GM18517 (cell line): ENCODE data around the gene CPEB2.
"Not testable (repeated sequence)": the region's sequence is repeated elsewhere in the genome, so short reads cannot be mapped to it uniquely, and the experiment has no call there.

Source experiments
- ATAC-seq: cut with Tn5 transposase; IDR thresholded peaks from one replicate; pipeline ENCODE4 v1.9.1; 2021; ENCODE audit warnings: mild to moderate bottlenecking, moderate library complexity; ENCODE audit not compliant: unreplicated experiment

Gene CPEB2

GRCh38 chr4:15043226-15043625 is 40.9 kb downstream of the CPEB2 start:
- ATAC-seq, result no peak

GRCh38 chr4:15043922-15044321 is 41.6 kb downstream of the CPEB2 start:
- no peak for ATAC-seq

- ATAC-seq, result no peak
These were observed 52.3 kb downstream of the CPEB2 start for GRCh38 chr4:15054541-15054940.

DNA sequence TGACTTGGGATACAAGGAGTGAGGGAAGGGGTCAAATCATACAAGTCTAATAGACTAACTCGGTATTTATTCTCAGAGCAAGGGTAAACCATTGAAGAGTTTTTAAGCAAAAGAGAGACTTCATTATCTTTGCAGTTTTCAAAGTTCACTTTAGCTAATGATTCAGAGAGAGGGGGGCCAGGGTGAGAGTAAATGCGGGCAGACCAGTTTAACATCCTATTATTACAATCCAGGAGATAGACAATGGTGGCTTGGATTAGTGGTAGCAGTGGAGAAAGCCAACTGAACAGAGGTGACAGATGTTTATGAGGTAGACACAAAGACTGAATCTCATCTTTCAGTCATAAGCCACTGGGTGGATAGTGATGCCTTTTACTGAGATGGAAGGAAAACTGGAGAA is 57.9 kb downstream of the CPEB2 start:
- ATAC-seq, result no peak

- ATAC-seq, result no peak
These were observed 61.1 kb downstream of the CPEB2 start for GRCh38 chr4:15063341-15063740.

DNA sequence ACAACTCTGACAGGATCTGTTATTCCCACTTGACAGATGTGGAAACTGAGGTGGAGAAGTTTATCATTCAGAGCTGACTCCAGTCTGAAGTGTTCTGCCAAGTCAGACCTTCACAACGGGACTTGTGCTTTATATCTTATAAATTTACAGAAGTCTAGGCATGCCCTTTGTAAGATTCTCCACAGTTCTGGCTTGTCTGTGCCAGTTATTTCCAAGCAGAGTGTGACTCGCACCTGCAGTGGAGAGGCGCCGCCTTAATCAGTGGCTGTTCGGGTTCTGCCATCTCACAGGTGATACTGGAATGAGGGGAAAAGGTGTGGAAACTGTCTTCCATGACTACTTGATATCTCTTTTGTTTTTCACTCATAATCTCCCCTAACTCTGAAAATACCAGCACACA is 63.2 kb downstream of the CPEB2 start:
- no peak for ATAC-seq

GRCh38 chr4:15066140-15066539 is 63.9 kb downstream of the CPEB2 start:
- no peak for ATAC-seq

DNA sequence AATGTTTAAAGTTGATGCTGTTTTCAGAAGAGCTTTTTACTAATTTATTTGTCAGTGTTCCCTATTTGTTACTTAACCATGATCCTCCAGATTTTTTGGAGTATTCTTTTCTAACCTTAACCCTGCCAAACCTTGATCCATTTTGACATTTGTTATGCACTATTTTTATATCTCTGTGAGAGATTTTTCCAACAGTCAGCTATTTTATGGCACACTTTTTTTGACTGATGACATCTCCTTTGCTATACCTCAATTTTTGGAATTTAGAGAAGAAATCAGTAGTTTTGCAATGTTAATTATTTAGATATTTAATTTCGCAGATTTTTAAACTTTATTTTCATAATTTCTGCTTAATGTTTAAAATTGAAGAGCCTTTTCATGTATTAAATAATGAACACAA is 66.0 kb downstream of the CPEB2 start:
- no peak for ATAC-seq

GRCh38 chr4:15075875-15076274 is 73.6 kb downstream of the CPEB2 start:
- no peak for ATAC-seq

DNA sequence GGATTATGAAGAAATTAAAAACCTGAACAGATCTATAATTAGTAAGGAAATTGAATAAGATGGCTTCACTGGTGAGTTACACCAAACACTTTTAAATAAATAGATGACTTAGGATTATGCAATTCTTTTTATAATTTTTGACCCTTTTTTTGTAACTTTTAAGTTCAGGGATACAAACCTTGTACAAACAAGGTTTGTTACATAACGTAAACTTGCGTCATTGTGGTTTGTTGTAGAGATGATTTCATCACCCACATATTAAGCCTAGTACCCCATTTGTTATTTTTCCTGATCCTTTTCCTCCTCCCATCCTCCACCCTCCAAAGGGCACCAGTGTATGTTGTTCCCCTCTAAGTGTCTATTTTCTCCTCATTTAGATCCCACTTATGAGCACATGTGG is 75.7 kb downstream of the CPEB2 start:
- no peak for ATAC-seq

GRCh38 chr4:15078682-15079642 is 76.7 kb downstream of the CPEB2 start:
- ATAC-seq, result no peak

DNA sequence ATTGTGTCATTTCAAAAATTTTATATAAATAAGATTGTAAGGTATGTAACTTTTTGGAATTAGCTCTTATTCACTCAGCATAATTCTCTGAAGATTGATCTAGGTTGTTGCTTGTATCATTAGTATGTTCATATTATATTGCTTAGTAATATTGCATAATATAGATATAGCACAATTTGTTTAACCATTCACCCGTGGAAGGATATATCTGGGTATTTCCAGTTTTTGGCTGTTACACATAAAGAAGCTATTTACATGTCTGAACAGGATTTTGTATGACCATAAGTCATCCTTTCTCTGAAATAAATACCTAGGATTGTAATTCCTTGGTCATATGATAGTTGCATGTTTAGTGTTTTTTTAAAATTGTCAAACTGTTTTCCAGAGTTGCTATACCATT is 82.5 kb downstream of the CPEB2 start:
- ATAC-seq, result no peak

- not testable (repeated sequence) for ATAC-seq
These were observed 83.5 kb downstream of the CPEB2 start for GRCh38 chr4:15085762-15086161.

DNA sequence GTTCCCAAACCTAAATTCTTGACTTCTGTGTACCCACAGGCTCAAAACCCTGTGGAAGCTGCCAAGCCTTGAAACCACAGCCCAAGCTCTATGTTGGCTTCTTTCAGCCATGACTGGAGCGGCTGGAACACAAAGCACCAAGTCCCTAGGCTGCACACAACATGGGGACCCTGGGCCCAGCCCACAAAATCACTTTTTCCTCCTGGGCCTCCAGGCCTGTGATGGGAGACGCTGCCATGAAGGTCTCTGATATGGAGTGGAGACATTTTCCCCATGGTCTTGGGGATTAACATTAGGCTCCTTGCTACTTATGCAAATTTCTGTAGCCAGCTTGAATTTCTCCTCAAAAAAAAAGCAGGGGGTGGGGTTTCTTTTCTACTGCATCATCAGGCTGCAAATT is 84.0 kb downstream of the CPEB2 start:
- not testable (repeated sequence) for ATAC-seq

- ATAC-seq, result no peak
These were observed 86.2 kb downstream of the CPEB2 start for GRCh38 chr4:15088394-15089035.

- no peak for ATAC-seq
These were observed 87.7 kb downstream of the CPEB2 start for GRCh38 chr4:15089979-15090378.

GRCh38 chr4:15100380-15100779 is 98.1 kb downstream of the CPEB2 start:
- ATAC-seq, result no peak

- no peak for ATAC-seq
These were observed 98.9 kb downstream of the CPEB2 start for GRCh38 chr4:15100994-15101695.

- ATAC-seq, result no peak
These were observed 102.5 kb downstream of the CPEB2 start for GRCh38 chr4:15104825-15105224.

GRCh38 chr4:15106399-15106798 is 104.1 kb downstream of the CPEB2 start:
- no peak for ATAC-seq

GRCh38 chr4:15109600-15109999 is 107.3 kb downstream of the CPEB2 start:
- ATAC-seq, result no peak
